ENCODE data around the gene EXOSC6.
"Not testable (repeated sequence)": the region's sequence is repeated elsewhere in the genome, so short reads cannot be mapped to it uniquely, and the experiment has no call there.

The EXOSC6 gene

GRCh38 chr16:70254965-70255286 lies 3.2 kb upstream of the EXOSC6 start:
- DNase-seq (ENCODE audit: low read depth in 2 of 2) = no peak

GRCh38 chr16:70254180-70254964 lies 2.6 kb upstream of the EXOSC6 start:
- DNase-seq (ENCODE audit: low read depth in 2 of 2) = no peak

- no peak for DNase-seq (ENCODE audit: low read depth in 2 of 2)
These were observed 1.8 kb upstream of the EXOSC6 start for GRCh38 chr16:70253291-70254106.

GRCh38 chr16:70252355-70252988 lies 732 bp upstream of the EXOSC6 start:
- DNase-seq (ENCODE audit: low read depth in 2 of 2) = no peak

- DNase-seq (ENCODE audit: low read depth in 2 of 2) = peak in 1 of 2 donors; percentile 15
These were observed 752 bp downstream of the EXOSC6 start for GRCh38 chr16:70250748-70251628.

GRCh38 chr16:70249697-70250096 lies 2.0 kb downstream of the EXOSC6 start:
- not testable (repeated sequence) for DNase-seq (ENCODE audit: low read depth in 2 of 2)

GRCh38 chr16:70238773-70239172 lies 13.0 kb downstream of the EXOSC6 start:
- not testable (repeated sequence) for DNase-seq (ENCODE audit: low read depth in 2 of 2)

- DNase-seq (ENCODE audit: low read depth in 2 of 2) = not testable (repeated sequence)
These were observed 19.9 kb downstream of the EXOSC6 start for GRCh38 chr16:70231831-70232230.

- DNase-seq (ENCODE audit: low read depth in 2 of 2) = not testable (repeated sequence)
These were observed 25.7 kb downstream of the EXOSC6 start for GRCh38 chr16:70226024-70226423.

GRCh38 chr16:70225430-70225829 lies 26.3 kb downstream of the EXOSC6 start:
- DNase-seq (ENCODE audit: low read depth in 2 of 2) = not testable (repeated sequence)

- DNase-seq (ENCODE audit: low read depth in 2 of 2) = not testable (repeated sequence)
These were observed 27.1 kb downstream of the EXOSC6 start for GRCh38 chr16:70224645-70225044.

- not testable (repeated sequence) for DNase-seq (ENCODE audit: low read depth in 2 of 2)
These were observed 27.7 kb downstream of the EXOSC6 start for GRCh38 chr16:70223971-70224513.

GRCh38 chr16:70223216-70223615 lies 28.5 kb downstream of the EXOSC6 start:
- not testable (repeated sequence) for DNase-seq (ENCODE audit: low read depth in 2 of 2)

GRCh38 chr16:70222574-70222973 lies 29.2 kb downstream of the EXOSC6 start:
- DNase-seq (ENCODE audit: low read depth in 2 of 2) = not testable (repeated sequence)

- DNase-seq (ENCODE audit: low read depth in 2 of 2) = not testable (repeated sequence)
These were observed 33.2 kb downstream of the EXOSC6 start for GRCh38 chr16:70218586-70218985.

- not testable (repeated sequence) for DNase-seq (ENCODE audit: low read depth in 2 of 2)
These were observed 45.4 kb downstream of the EXOSC6 start for GRCh38 chr16:70206382-70206781.

GRCh38 chr16:70204668-70205405 lies 46.9 kb downstream of the EXOSC6 start:
- DNase-seq (ENCODE audit: low read depth in 2 of 2) = not testable (repeated sequence)

GRCh38 chr16:70204010-70204409 lies 47.7 kb downstream of the EXOSC6 start:
- not testable (repeated sequence) for DNase-seq (ENCODE audit: low read depth in 2 of 2)

GRCh38 chr16:70203508-70203907 lies 48.2 kb downstream of the EXOSC6 start:
- not testable (repeated sequence) for DNase-seq (ENCODE audit: low read depth in 2 of 2)

GRCh38 chr16:70200063-70200462 lies 51.7 kb downstream of the EXOSC6 start:
- DNase-seq (ENCODE audit: low read depth in 2 of 2) = not testable (repeated sequence)
